SK-N-SH treated with all-trans-retinoic acid at 6 μM for 48 hours (cell line): ENCODE results near the gene SPATS2L.

Source experiments
- ATAC-seq: fragments of 200-7000 bp; cut with Tn5 transposase; 3 replicates; pipeline ENCODE4 v1.9.1; 2020; ENCODE audit warnings: mild to moderate bottlenecking, moderate library complexity
- ARNTL ChIP-seq: fragments of 450-650 bp; formaldehyde crosslinking; IDR thresholded peaks from 2 replicates; pipeline ENCODE4 v1.5.0; 2020; ENCODE audit warnings: low read depth, mild to moderate bottlenecking, moderate library complexity, borderline replicate concordance
- BACH2 ChIP-seq: fragments of 250-450 bp; sonication (Bioruptor Pico); IDR thresholded peaks from 2 replicates; pipeline ENCODE4 v1.9.0; 2021; ENCODE audit warnings: mild to moderate bottlenecking, borderline replicate concordance
- CREB5 ChIP-seq: fragments of 250-450 bp; sonication (Bioruptor Pico); IDR thresholded peaks from 2 replicates; pipeline ENCODE4 v1.5.1; 2020; ENCODE audit warnings: low read depth, mild to moderate bottlenecking, moderate library complexity
- CSDC2 ChIP-seq: fragments of 250-450 bp; sonication (Bioruptor Pico); IDR thresholded peaks from 2 replicates; pipeline ENCODE4 v1.5.0; 2020; ENCODE audit warnings: mild to moderate bottlenecking, moderate library complexity
- CSRNP3 ChIP-seq: fragments of 250-450 bp; sonication (Bioruptor Pico); IDR thresholded peaks from 2 replicates; pipeline ENCODE4 v1.5.1; 2021; ENCODE audit warnings: mild to moderate bottlenecking, moderate library complexity
- ESRRG ChIP-seq: fragments of 250-450 bp; sonication (Bioruptor Pico); IDR thresholded peaks from 2 replicates; pipeline ENCODE4 v1.6.1; 2021; ENCODE audit warnings: mild to moderate bottlenecking
- GLIS3 ChIP-seq: fragments of 250-450 bp; sonication (Bioruptor Pico); IDR thresholded peaks from 2 replicates; pipeline ENCODE4 v1.5.0; 2020; ENCODE audit warnings: mild to moderate bottlenecking, moderate library complexity
- OSR1 ChIP-seq: fragments of 250-450 bp; sonication (Bioruptor Pico); IDR thresholded peaks from 2 replicates; pipeline ENCODE4 v1.8.0; 2022; ENCODE audit warnings: moderate library complexity, mild to moderate bottlenecking, inconsistent platforms
- PATZ1 ChIP-seq: fragments of 250-450 bp; sonication (Bioruptor Pico); IDR thresholded peaks from 2 replicates; pipeline ENCODE4 v1.8.0; 2020; ENCODE audit warnings: mild to moderate bottlenecking, moderate library complexity, borderline replicate concordance
- POU6F1 ChIP-seq: fragments of 250-450 bp; sonication (Bioruptor Pico); IDR thresholded peaks from 2 replicates; pipeline ENCODE4 v1.8.0; 2021; ENCODE audit warnings: low read depth, mild to moderate bottlenecking, moderate library complexity, borderline replicate concordance
- RARB ChIP-seq: fragments of 250-450 bp; sonication (Bioruptor Pico); IDR thresholded peaks from 2 replicates; pipeline ENCODE4 v1.8.0; 2021; ENCODE audit warnings: mild to moderate bottlenecking, moderate library complexity
- SNAI2 ChIP-seq: fragments of 250-450 bp; sonication (Bioruptor Pico); IDR thresholded peaks from 2 replicates; pipeline ENCODE4 v1.5.0; 2020; ENCODE audit warnings: mild to moderate bottlenecking, moderate library complexity
- TCF4 ChIP-seq: fragments of 250-450 bp; sonication (Bioruptor Pico); IDR thresholded peaks from 2 replicates; pipeline ENCODE4 v1.8.0; 2021; ENCODE audit warnings: mild to moderate bottlenecking, moderate library complexity, borderline replicate concordance
- TSHZ2 ChIP-seq: fragments of 250-450 bp; sonication (Bioruptor Pico); IDR thresholded peaks from 2 replicates; pipeline ENCODE4 v1.5.0; 2020; ENCODE audit warnings: mild to moderate bottlenecking, moderate library complexity
- ZC3H10 ChIP-seq: fragments of 250-450 bp; sonication (Bioruptor Pico); IDR thresholded peaks from 2 replicates; pipeline ENCODE4 v1.5.1; 2021; ENCODE audit warnings: mild to moderate bottlenecking, moderate library complexity
- ZFP3 ChIP-seq: fragments of 250-450 bp; sonication (Bioruptor Pico); IDR thresholded peaks from 2 replicates; pipeline ENCODE4 v1.5.0; 2020; ENCODE audit warnings: mild to moderate bottlenecking, moderate library complexity
- ZFP30 ChIP-seq: fragments of 450-650 bp; formaldehyde crosslinking; IDR thresholded peaks from 2 replicates; pipeline ENCODE4 v1.5.0; 2022; ENCODE audit warnings: mild to moderate bottlenecking, moderate library complexity
- ZNF565 ChIP-seq: fragments of 450-650 bp; formaldehyde crosslinking; conservative IDR thresholded peaks from 2 replicates; pipeline ENCODE4 v1.5.0; 2020; ENCODE audit warnings: low read depth, mild to moderate bottlenecking, moderate library complexity
- ZNF70 ChIP-seq: fragments of 450-650 bp; formaldehyde crosslinking; IDR thresholded peaks from 2 replicates; pipeline ENCODE4 v1.5.0; 2020; ENCODE audit warnings: mild to moderate bottlenecking, moderate library complexity
- ZNF8 ChIP-seq: fragments of 450-650 bp; formaldehyde crosslinking; IDR thresholded peaks from 2 replicates; pipeline ENCODE4 v1.5.0; 2020; ENCODE audit warnings: mild to moderate bottlenecking, moderate library complexity

The SPATS2L gene

GRCh38 chr2:200475795-200476194 is 169.3 kb downstream of the SPATS2L start (continued):
- TF ChIP-seq POU6F1 (CRISPR knock-in tag) (no peak), OSR1 (CRISPR knock-in tag) (no peak), GLIS3 (no peak), ZFP30 (no peak), ZC3H10 (CRISPR knock-in tag) (no peak), BACH2 (CRISPR knock-in tag) (no peak), ZFP3 (CRISPR knock-in tag) (no peak), TCF4 (no peak)

GRCh38 chr2:200476836-200477235 is 170.3 kb downstream of the SPATS2L start:
- ATAC-seq = no peak
- TF ChIP-seq RARB (CRISPR knock-in tag) = no peak
- no peak for TF ChIP-seq CSRNP3 (CRISPR knock-in tag)
- no peak for TF ChIP-seq ESRRG (CRISPR knock-in tag)
- TF ChIP-seq ZNF70 (CRISPR knock-in tag) = no peak
- TF ChIP-seq TCF4 = no peak
- TF ChIP-seq CSDC2 (CRISPR knock-in tag) = no peak
- no peak for TF ChIP-seq OSR1 (CRISPR knock-in tag)
- no peak for TF ChIP-seq ZNF8 (CRISPR knock-in tag)
- no peak for TF ChIP-seq GLIS3
- TF ChIP-seq ZNF565 (CRISPR knock-in tag) = no peak
- TF ChIP-seq ZC3H10 (CRISPR knock-in tag) = no peak
- no peak for TF ChIP-seq CREB5 (CRISPR knock-in tag)
- no peak for TF ChIP-seq TSHZ2 (CRISPR knock-in tag)
- no peak for TF ChIP-seq ZFP3 (CRISPR knock-in tag)
- TF ChIP-seq PATZ1 (CRISPR knock-in tag) = no peak
- TF ChIP-seq ARNTL (CRISPR knock-in tag) = no peak

- no peak for TF ChIP-seq ZFP3 (CRISPR knock-in tag)
- no peak for TF ChIP-seq GLIS3
- TF ChIP-seq ZFP30 = no peak
- no peak for TF ChIP-seq ESRRG (CRISPR knock-in tag)
- no peak for TF ChIP-seq TCF4
- TF ChIP-seq ZNF70 (CRISPR knock-in tag) = no peak
- no peak for TF ChIP-seq ZNF565 (CRISPR knock-in tag)
- TF ChIP-seq CSRNP3 (CRISPR knock-in tag) = no peak
- no peak for TF ChIP-seq ZC3H10 (CRISPR knock-in tag)
- no peak for TF ChIP-seq PATZ1 (CRISPR knock-in tag)
- no peak for TF ChIP-seq SNAI2 (CRISPR knock-in tag)
- no peak for TF ChIP-seq OSR1 (CRISPR knock-in tag)
- ATAC-seq = no peak
Measured at GRCh38 chr2:200477667-200478131, 171.2 kb downstream of the SPATS2L start.
